NCI-H1048 (cell line): ENCODE measurements around the gene NUDCD3.

Experiments
- DNase-seq: peaks from one replicate; lab custom pipeline; 2025; lab: John Stamatoyannopoulos, UW

NUDCD3 gene

GRCh38 chr7:44477938-44478337, 12.5 kb downstream of the NUDCD3 start:
- DNase-seq: no peak

GRCh38 chr7:44477063-44477830, 13.2 kb downstream of the NUDCD3 start:
- peak; percentile 1 for DNase-seq

GRCh38 chr7:44476313-44476712, 14.1 kb downstream of the NUDCD3 start:
- DNase-seq: no peak

- DNase-seq: no peak
Observed at GRCh38 chr7:44473295-44473694, 17.2 kb downstream of the NUDCD3 start.

GRCh38 chr7:44472843-44473242, 17.6 kb downstream of the NUDCD3 start:
- no peak for DNase-seq

- no peak for DNase-seq
Observed at GRCh38 chr7:44471850-44472249, 18.6 kb downstream of the NUDCD3 start.

- no peak for DNase-seq
Observed at GRCh38 chr7:44471436-44471835, 19.0 kb downstream of the NUDCD3 start.

GRCh38 chr7:44470628-44471245, 19.7 kb downstream of the NUDCD3 start:
- DNase-seq: no peak

- DNase-seq: no peak
Observed at GRCh38 chr7:44470135-44470479, 20.4 kb downstream of the NUDCD3 start.

- DNase-seq: no peak
Observed at GRCh38 chr7:44469461-44470134, 20.9 kb downstream of the NUDCD3 start.

GRCh38 chr7:44467217-44467548, 23.3 kb downstream of the NUDCD3 start:
- no peak for DNase-seq

GRCh38 chr7:44466300-44467216, 23.9 kb downstream of the NUDCD3 start:
- DNase-seq: no peak

GRCh38 chr7:44465490-44465889, 25.0 kb downstream of the NUDCD3 start:
- no peak for DNase-seq

- no peak for DNase-seq
Observed at GRCh38 chr7:44463169-44463808, 27.2 kb downstream of the NUDCD3 start.

- no peak for DNase-seq
Observed at GRCh38 chr7:44461387-44461786, 29.1 kb downstream of the NUDCD3 start.

- DNase-seq: no peak
Observed at GRCh38 chr7:44460325-44460724, 30.1 kb downstream of the NUDCD3 start.

- DNase-seq: no peak
Observed at GRCh38 chr7:44455155-44455554, 35.3 kb downstream of the NUDCD3 start.

- DNase-seq: no peak
Observed at GRCh38 chr7:44454348-44454747, 36.1 kb downstream of the NUDCD3 start.

- no peak for DNase-seq
Observed at GRCh38 chr7:44451123-44451522, 39.3 kb downstream of the NUDCD3 start.

GRCh38 chr7:44449584-44449928, 40.9 kb downstream of the NUDCD3 start:
- DNase-seq: no peak

GRCh38 chr7:44448922-44449583, 41.4 kb downstream of the NUDCD3 start:
- no peak for DNase-seq
